Esophagus (tissue), 2 donors: ENCODE measurements around the gene ABL2. TPM values are rescaled to one million over a fixed set of nuclear protein-coding genes. Genes with fewer than 3 reads are reported as not detected.

Source experiments
- H3K27ac ChIP-seq, 2 donors: one replicate each; pipeline ENCODE4 v1.5.1; 2013; ENCODE audit warnings: low read depth in 2 of 2, mild to moderate bottlenecking in 2 of 2, inconsistent platforms in 1 of 2, low read length in 1 of 2, moderate library complexity in 1 of 2
- H3K27me3 ChIP-seq, 2 donors: one replicate each; pipeline ENCODE4 v1.6.1; 2013; ENCODE audit warnings: low read length in 2 of 2, control low read depth in 1 of 2, mild to moderate bottlenecking in 1 of 2; ENCODE audit not compliant: insufficient read depth in 2 of 2, control insufficient read depth in 1 of 2
- H3K36me3 ChIP-seq, 2 donors: one replicate each; pipeline ENCODE4 v1.6.1; 2013; ENCODE audit warnings: low read length in 1 of 2; ENCODE audit not compliant: control insufficient read depth in 2 of 2, insufficient read depth in 2 of 2
- H3K4me1 ChIP-seq, 2 donors: one replicate each; pipeline ENCODE4 v1.6.1; 2013; ENCODE audit warnings: low read length in 1 of 2; ENCODE audit not compliant: control insufficient read depth in 2 of 2, insufficient read depth in 2 of 2
- H3K4me3 ChIP-seq, 2 donors: one replicate each; pipeline ENCODE4 v1.5.1; 2013; ENCODE audit warnings: low read length in 2 of 2, mild to moderate bottlenecking in 2 of 2, low read depth in 1 of 2, moderate library complexity in 1 of 2
- H3K9me3 ChIP-seq, 2 donors: one replicate each; pipeline ENCODE4 v1.6.1; 2013; ENCODE audit warnings: mild to moderate bottlenecking in 2 of 2, low read depth in 1 of 2, low read length in 1 of 2, moderate library complexity in 1 of 2; ENCODE audit not compliant: control insufficient read depth in 2 of 2, insufficient read depth in 1 of 2
- WGBS, 2 donors: extraction: QIAGEN DNeasy Blood & Tissue Kit; methylation state at CpG; one replicate each; pipeline ENCODE4 v1.1.7; 2013; 5-methylcytosine and 5-hydroxymethylcytosine counted together
- polyA plus RNA-seq, 2 donors: library from polyadenylated mRNA; stranded (reverse); fragments of 200-250 nt; gene quantifications; one replicate each; pipeline ENCODE4 v1.2.3, GENCODE V29; 2013
- donor health status: healthy with polysubstance abuse.
- donor health status: Bipolar disorder and iron deficiency.

ABL2 gene
- polyA plus RNA-seq, 2 donors: 1.1 to 1.6 TPM

GRCh38 chr1:179094818-179095217 lies 134.7 kb downstream of the ABL2 start:
- no peaks in the 10 kb centered on the region for H3K4me1 ChIP-seq
- H3K9me3 ChIP-seq: peaks cover 0 to 3% of the 10 kb centered on the region in 2 donors
- no peak overlapping the region for H3K4me3 ChIP-seq
- 59 to 74% methylated on average over 5 of the region's 5 CpGs for WGBS, 2 donors
- H3K36me3 ChIP-seq: peaks cover 10 to 22% of the 10 kb centered on the region in 2 donors
- H3K27me3 ChIP-seq: no peaks in the 10 kb centered on the region
- no peak overlapping the region for H3K27ac ChIP-seq

DNA sequence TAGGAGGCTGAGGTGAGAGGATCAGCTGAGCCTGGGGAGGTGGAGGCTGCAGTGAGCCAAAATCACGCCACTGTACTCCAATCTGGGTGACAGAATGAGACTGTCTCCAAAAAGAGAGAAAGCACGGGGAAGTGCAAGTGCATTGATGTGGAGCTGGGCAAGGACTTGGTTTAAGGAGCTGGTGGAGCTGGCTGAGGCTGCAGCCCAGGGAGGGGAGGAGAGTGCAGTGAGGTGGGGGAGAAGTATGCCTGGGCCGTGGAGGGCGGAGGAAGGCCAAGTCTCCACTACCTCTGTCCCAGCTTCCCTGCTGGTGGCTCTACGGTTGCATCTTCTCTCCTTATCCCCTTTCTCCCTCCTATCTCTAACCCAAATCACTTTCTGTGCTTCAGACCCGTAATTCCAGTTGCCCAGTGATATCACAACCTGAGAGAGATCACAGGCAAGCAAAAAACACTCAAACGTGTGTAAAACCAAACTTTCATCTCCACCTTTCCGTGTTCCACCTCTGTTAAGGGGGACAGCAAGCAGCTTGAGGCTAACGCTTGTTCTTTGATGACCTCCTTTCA lies 136.5 kb downstream of the ABL2 start:
- 86 to 88% methylated on average over 9 of the region's 9 CpGs for WGBS, 2 donors
- peaks cover 0 to 3% of the 10 kb centered on the region in 2 donors for H3K9me3 ChIP-seq
- no peak overlapping the region for H3K27ac ChIP-seq
- no peak overlapping the region for H3K4me3 ChIP-seq
- no peaks in the 10 kb centered on the region for H3K27me3 ChIP-seq
- no peaks in the 10 kb centered on the region for H3K4me1 ChIP-seq
- H3K36me3 ChIP-seq: peaks cover 13 to 22% of the 10 kb centered on the region in 2 donors

- H3K9me3 ChIP-seq: no peaks in the 10 kb centered on the region
- H3K36me3 ChIP-seq: peaks cover 17% of the 10 kb centered on the region in 2 donors
- H3K27me3 ChIP-seq: no peaks in the 10 kb centered on the region
- 31 to 39% methylated on average over 5 of the region's 5 CpGs for WGBS, 2 donors
- no peak overlapping the region for H3K4me3 ChIP-seq
- H3K4me1 ChIP-seq: peaks cover 0 to 2% of the 10 kb centered on the region in 2 donors
- no peak overlapping the region for H3K27ac ChIP-seq
Measured at GRCh38 chr1:179091691-179092165, 137.7 kb downstream of the ABL2 start.

DNA sequence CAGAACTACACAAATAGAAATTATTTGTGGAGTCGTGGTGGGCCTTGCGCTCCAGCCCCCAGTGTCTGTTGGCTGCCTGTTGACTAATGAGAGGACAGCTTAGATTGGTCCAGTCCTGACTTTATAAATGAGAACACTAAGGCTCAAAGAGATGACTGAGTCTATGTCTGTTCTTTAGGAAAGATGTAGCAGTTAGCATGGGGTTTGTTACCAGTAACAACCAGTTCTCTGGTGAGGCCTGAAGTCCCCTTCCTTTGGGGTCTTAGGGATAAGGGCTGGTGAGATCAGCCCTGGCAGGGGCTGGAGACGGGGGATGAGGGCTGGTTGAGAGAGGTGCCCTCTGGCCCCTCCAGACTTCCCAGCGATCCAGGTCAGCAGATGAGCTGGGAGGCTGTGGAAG lies 138.6 kb downstream of the ABL2 start:
- Histone ChIP-seq H3K36me3 (peaks cover 16 to 17% of the 10 kb centered on the region in 2 donors), H3K27ac (no peak overlapping the region), H3K4me3 (no peak overlapping the region), H3K4me1 (peaks cover 0 to 2% of the 10 kb centered on the region in 2 donors), H3K9me3 (no peaks in the 10 kb centered on the region), H3K27me3 (no peaks in the 10 kb centered on the region)
- 83 to 91% methylated on average over 4 of the region's 4 CpGs for WGBS, 2 donors

DNA sequence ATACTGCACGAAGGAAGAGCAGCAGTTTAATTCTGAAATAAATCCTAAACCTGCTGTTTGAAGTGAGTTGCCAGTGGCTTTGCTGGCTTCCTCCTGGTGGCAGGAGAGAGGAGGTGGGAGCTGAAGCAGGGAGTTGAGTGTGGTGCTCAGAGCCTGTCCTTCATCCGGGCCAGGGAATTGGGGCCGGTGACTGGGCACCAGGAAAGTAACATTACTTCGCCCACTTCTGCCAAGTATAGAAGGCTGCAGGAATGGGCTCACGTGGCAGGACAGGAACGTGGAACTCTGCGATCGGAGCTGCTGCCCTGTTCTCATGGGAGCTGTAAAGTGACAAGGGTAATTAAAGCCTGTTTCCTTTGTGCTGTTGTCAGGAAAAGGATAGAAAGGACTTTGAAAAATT lies 139.0 kb downstream of the ABL2 start:
- H3K27me3 ChIP-seq: no peaks in the 10 kb centered on the region
- 81 to 84% methylated on average over 8 of the region's 8 CpGs for WGBS, 2 donors
- peaks cover 0 to 2% of the 10 kb centered on the region in 2 donors for H3K4me1 ChIP-seq
- no peak overlapping the region for H3K27ac ChIP-seq
- no peak overlapping the region for H3K4me3 ChIP-seq
- peaks cover 17 to 20% of the 10 kb centered on the region in 2 donors for H3K36me3 ChIP-seq
- H3K9me3 ChIP-seq: no peaks in the 10 kb centered on the region

- Histone ChIP-seq H3K36me3 (peaks cover 17 to 21% of the 10 kb centered on the region in 2 donors), H3K4me3 (no peak overlapping the region), H3K27ac (no peak overlapping the region), H3K9me3 (no peaks in the 10 kb centered on the region), H3K27me3 (no peaks in the 10 kb centered on the region), H3K4me1 (peaks cover 0 to 2% of the 10 kb centered on the region in 2 donors)
- WGBS, 2 donors: 78 to 84% methylated on average over 16 of the region's 16 CpGs
Measured at GRCh38 chr1:179089827-179090482, 139.5 kb downstream of the ABL2 start.

GRCh38 chr1:179087665-179088064 lies 141.8 kb downstream of the ABL2 start:
- WGBS, 2 donors: 78 to 79% methylated on average over 11 of the region's 11 CpGs

DNA sequence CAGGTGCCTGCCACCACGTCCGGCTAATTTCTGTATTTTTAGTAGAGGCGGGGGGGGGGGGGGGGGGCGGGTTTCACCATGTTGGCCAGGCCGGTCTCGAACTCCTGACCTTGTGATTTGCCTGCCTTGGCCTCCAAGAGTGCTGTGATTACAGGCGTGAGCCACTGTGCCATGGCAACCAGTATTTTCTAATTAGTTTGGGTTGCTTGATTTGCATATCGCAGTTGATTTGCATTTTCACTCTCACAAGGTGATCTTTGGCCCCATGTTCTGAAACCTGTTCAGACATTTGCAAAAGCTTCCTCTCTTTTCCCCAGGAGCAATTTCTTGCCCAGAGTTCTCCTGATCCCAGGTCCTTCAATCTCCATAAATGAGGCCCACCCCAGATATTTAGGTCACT lies 145.9 kb downstream of the ABL2 start:
- H3K4me3 ChIP-seq: no peak overlapping the region
- peaks cover 2 to 3% of the 10 kb centered on the region in 2 donors for H3K4me1 ChIP-seq
- WGBS, 2 donors: 59 to 78% methylated on average over 8 of the region's 8 CpGs
- no peaks in the 10 kb centered on the region for H3K9me3 ChIP-seq
- peaks cover 3 to 10% of the 10 kb centered on the region in 2 donors for H3K36me3 ChIP-seq
- no peak overlapping the region for H3K27ac ChIP-seq
- H3K27me3 ChIP-seq: no peaks in the 10 kb centered on the region

More at GRCh38 chr1:179087665-179088064, 141.8 kb downstream of the ABL2 start:
- Histone ChIP-seq H3K36me3 (peaks cover 7 to 18% of the 10 kb centered on the region in 2 donors), H3K27ac (no peak overlapping the region), H3K9me3 (no peaks in the 10 kb centered on the region), H3K4me3 (no peak overlapping the region), H3K27me3 (no peaks in the 10 kb centered on the region), H3K4me1 (peaks cover 0 to 2% of the 10 kb centered on the region in 2 donors)

GRCh38 chr1:179082999-179083335 lies 146.5 kb downstream of the ABL2 start:
- Histone ChIP-seq H3K9me3 (no peaks in the 10 kb centered on the region), H3K4me3 (peak overlapping the region; percentile 68 to 96), H3K36me3 (peaks cover 3 to 10% of the 10 kb centered on the region in 2 donors), H3K27me3 (no peaks in the 10 kb centered on the region), H3K4me1 (peaks cover 2 to 3% of the 10 kb centered on the region in 2 donors), H3K27ac (peak overlapping the region in 1 of 2 donors; percentile 51)
- WGBS, 2 donors: 3 to 5% methylated on average over 3 of the region's 3 CpGs
